Activated T-cell treated with anti-CD3 and anti-CD28 coated beads, Interleukin-2, amount 50 U/mL, for 24 hours (primary cell): ENCODE results near the gene RYR2.

Experiments
- DNase-seq: peaks from one replicate; pipeline ENCODE4 v3.0.0-alpha.2; 2020
- H3K27ac Mint-ChIP-seq: 2 replicates; pipeline ENCODE4 v1.8.0; 2020; ENCODE audit warnings: mild to moderate bottlenecking, mixed read lengths
- H3K27me3 Mint-ChIP-seq: 2 replicates; pipeline ENCODE4 v1.8.0; 2020; ENCODE audit warnings: mixed read lengths
- H3K36me3 Mint-ChIP-seq: 2 replicates; pipeline ENCODE4 v1.8.0; 2020; ENCODE audit warnings: low read depth, mixed read lengths
- H3K4me1 Mint-ChIP-seq: 2 replicates; pipeline ENCODE4 v1.8.0; 2020; ENCODE audit warnings: low read depth, mixed read lengths
- H3K4me3 Mint-ChIP-seq: 2 replicates; pipeline ENCODE4 v1.8.0; 2020; ENCODE audit warnings: mild to moderate bottlenecking, moderate library complexity, mixed read lengths
- H3K9me3 Mint-ChIP-seq: 2 replicates; pipeline ENCODE4 v1.8.0; 2020; ENCODE audit warnings: mixed read lengths

RYR2 gene

GRCh38 chr1:237638555-237638954 lies 596.6 kb downstream of the RYR2 start:
- H3K9me3 Mint-ChIP-seq: peaks cover 6% of the 10 kb centered on the region
- H3K4me1 Mint-ChIP-seq: no peaks in the 10 kb centered on the region
- no peak for DNase-seq

GRCh38 chr1:237640011-237640671 lies 598.2 kb downstream of the RYR2 start:
- Mint-ChIP-seq H3K27me3 (no peaks in the 10 kb centered on the region), H3K4me3 (no peak overlapping the region), H3K4me1 (no peaks in the 10 kb centered on the region), H3K36me3 (no peaks in the 10 kb centered on the region), H3K27ac (no peak overlapping the region), H3K9me3 (no peaks in the 10 kb centered on the region)
- no peak for DNase-seq

More at GRCh38 chr1:237638555-237638954, 596.6 kb downstream of the RYR2 start:
- Mint-ChIP-seq H3K36me3 (no peaks in the 10 kb centered on the region), H3K27ac (no peak overlapping the region), H3K4me3 (no peak overlapping the region), H3K27me3 (no peaks in the 10 kb centered on the region)

GRCh38 chr1:237640966-237641365 lies 599.0 kb downstream of the RYR2 start:
- Mint-ChIP-seq H3K27ac (no peak overlapping the region), H3K27me3 (no peaks in the 10 kb centered on the region), H3K4me3 (no peak overlapping the region), H3K36me3 (no peaks in the 10 kb centered on the region), H3K4me1 (no peaks in the 10 kb centered on the region), H3K9me3 (no peaks in the 10 kb centered on the region)
- DNase-seq: no peak

- Mint-ChIP-seq H3K27me3 (no peaks in the 10 kb centered on the region), H3K27ac (no peak overlapping the region)
These were observed 608.8 kb downstream of the RYR2 start for GRCh38 chr1:237650809-237651208.

GRCh38 chr1:237655778-237656177 lies 613.8 kb downstream of the RYR2 start:
- H3K9me3 Mint-ChIP-seq: no peaks in the 10 kb centered on the region
- H3K4me1 Mint-ChIP-seq: no peaks in the 10 kb centered on the region
- no peak for DNase-seq
- no peaks in the 10 kb centered on the region for H3K36me3 Mint-ChIP-seq
- no peak overlapping the region for H3K4me3 Mint-ChIP-seq
- no peaks in the 10 kb centered on the region for H3K27me3 Mint-ChIP-seq
- no peak overlapping the region for H3K27ac Mint-ChIP-seq

More at GRCh38 chr1:237650809-237651208, 608.8 kb downstream of the RYR2 start:
- Mint-ChIP-seq H3K4me3 (no peak overlapping the region), H3K9me3 (peaks cover 2% of the 10 kb centered on the region), H3K4me1 (no peaks in the 10 kb centered on the region), H3K36me3 (no peaks in the 10 kb centered on the region)
- DNase-seq: no peak

- Mint-ChIP-seq H3K27ac (no peak overlapping the region), H3K27me3 (peaks cover 3% of the 10 kb centered on the region), H3K4me3 (no peak overlapping the region), H3K36me3 (no peaks in the 10 kb centered on the region), H3K9me3 (peaks cover 5% of the 10 kb centered on the region), H3K4me1 (no peaks in the 10 kb centered on the region)
- no peak for DNase-seq
These were observed 622.4 kb downstream of the RYR2 start for GRCh38 chr1:237664348-237664747.

GRCh38 chr1:237670302-237670701 lies 628.3 kb downstream of the RYR2 start:
- H3K27me3 Mint-ChIP-seq: no peaks in the 10 kb centered on the region
- H3K4me3 Mint-ChIP-seq: no peak overlapping the region
- peaks cover 2% of the 10 kb centered on the region for H3K9me3 Mint-ChIP-seq
- H3K27ac Mint-ChIP-seq: no peak overlapping the region
- H3K36me3 Mint-ChIP-seq: no peaks in the 10 kb centered on the region
- DNase-seq: no peak
- no peaks in the 10 kb centered on the region for H3K4me1 Mint-ChIP-seq

- peaks cover 2% of the 10 kb centered on the region for H3K9me3 Mint-ChIP-seq
- DNase-seq: no peak
- no peaks in the 10 kb centered on the region for H3K27me3 Mint-ChIP-seq
- H3K4me3 Mint-ChIP-seq: no peak overlapping the region
- H3K4me1 Mint-ChIP-seq: no peaks in the 10 kb centered on the region
- no peaks in the 10 kb centered on the region for H3K36me3 Mint-ChIP-seq
- no peak overlapping the region for H3K27ac Mint-ChIP-seq
These were observed 629.3 kb downstream of the RYR2 start for GRCh38 chr1:237671262-237671661.

GRCh38 chr1:237671935-237672334 lies 630.0 kb downstream of the RYR2 start:
- H3K27ac Mint-ChIP-seq: no peak overlapping the region
- H3K27me3 Mint-ChIP-seq: no peaks in the 10 kb centered on the region
- H3K4me1 Mint-ChIP-seq: no peaks in the 10 kb centered on the region
- no peak for DNase-seq
- H3K36me3 Mint-ChIP-seq: no peaks in the 10 kb centered on the region
- H3K4me3 Mint-ChIP-seq: no peak overlapping the region
- H3K9me3 Mint-ChIP-seq: peaks cover 2% of the 10 kb centered on the region

GRCh38 chr1:237672748-237673147 lies 630.8 kb downstream of the RYR2 start:
- Mint-ChIP-seq H3K4me1 (no peaks in the 10 kb centered on the region), H3K27ac (no peak overlapping the region), H3K27me3 (no peaks in the 10 kb centered on the region), H3K9me3 (peaks cover 2% of the 10 kb centered on the region), H3K4me3 (no peak overlapping the region), H3K36me3 (no peaks in the 10 kb centered on the region)
- DNase-seq: no peak

GRCh38 chr1:237673631-237674030 lies 631.6 kb downstream of the RYR2 start:
- Mint-ChIP-seq H3K27me3 (no peaks in the 10 kb centered on the region), H3K36me3 (no peaks in the 10 kb centered on the region), H3K27ac (no peak overlapping the region), H3K9me3 (peaks cover under 1% of the 10 kb centered on the region), H3K4me3 (no peak overlapping the region), H3K4me1 (no peaks in the 10 kb centered on the region)
- DNase-seq: no peak

GRCh38 chr1:237677979-237678378 lies 636.0 kb downstream of the RYR2 start:
- DNase-seq: no peak
- Mint-ChIP-seq H3K36me3 (no peaks in the 10 kb centered on the region), H3K27ac (no peak overlapping the region), H3K9me3 (no peaks in the 10 kb centered on the region), H3K4me3 (no peak overlapping the region), H3K27me3 (no peaks in the 10 kb centered on the region), H3K4me1 (no peaks in the 10 kb centered on the region)

- no peak overlapping the region for H3K4me3 Mint-ChIP-seq
- no peak for DNase-seq
- no peaks in the 10 kb centered on the region for H3K9me3 Mint-ChIP-seq
- no peak overlapping the region for H3K27ac Mint-ChIP-seq
- no peaks in the 10 kb centered on the region for H3K4me1 Mint-ChIP-seq
- no peaks in the 10 kb centered on the region for H3K27me3 Mint-ChIP-seq
- H3K36me3 Mint-ChIP-seq: no peaks in the 10 kb centered on the region
These were observed 637.7 kb downstream of the RYR2 start for GRCh38 chr1:237679687-237680086.

GRCh38 chr1:237681210-237681609 lies 639.2 kb downstream of the RYR2 start:
- DNase-seq: no peak
- Mint-ChIP-seq H3K27me3 (no peaks in the 10 kb centered on the region), H3K4me1 (no peaks in the 10 kb centered on the region), H3K9me3 (no peaks in the 10 kb centered on the region), H3K36me3 (no peaks in the 10 kb centered on the region), H3K27ac (no peak overlapping the region), H3K4me3 (no peak overlapping the region)

- no peaks in the 10 kb centered on the region for H3K27me3 Mint-ChIP-seq
- DNase-seq: no peak
- no peaks in the 10 kb centered on the region for H3K9me3 Mint-ChIP-seq
- H3K4me3 Mint-ChIP-seq: no peak overlapping the region
- H3K36me3 Mint-ChIP-seq: no peaks in the 10 kb centered on the region
- H3K4me1 Mint-ChIP-seq: no peaks in the 10 kb centered on the region
- no peak overlapping the region for H3K27ac Mint-ChIP-seq
These were observed 642.3 kb downstream of the RYR2 start for GRCh38 chr1:237684236-237684635.

GRCh38 chr1:237685551-237685950 lies 643.6 kb downstream of the RYR2 start:
- Mint-ChIP-seq H3K4me1 (no peaks in the 10 kb centered on the region), H3K36me3 (no peaks in the 10 kb centered on the region), H3K9me3 (no peaks in the 10 kb centered on the region), H3K4me3 (no peak overlapping the region), H3K27ac (no peak overlapping the region), H3K27me3 (no peaks in the 10 kb centered on the region)
- no peak for DNase-seq
